Measurements from ENCODE around the gene HGD. TPM values are rescaled to one million over a fixed set of nuclear protein-coding genes. Genes with fewer than 3 reads are reported as not detected.

Gene HGD
- total and polyA plus RNA-seq, 7 donors, result 0.71 to 54.1 (median 35.7) TPM; not detected in 3

- WGBS, 2 donors, result 90 to 96% methylated on average over 1 of the region's 1 CpG
- H3K27me3 ChIP-seq, result no peaks in the 10 kb centered on the region
These were observed 1.2 kb upstream of the HGD start for GRCh38 chr3:120683213-120683612.

GRCh38 chr3:120681506-120682038 is 467 bp downstream of the HGD start:
- H3K4me3 ChIP-seq, result no peak overlapping the region
- TF ChIP-seq POLR2AphosphoS5 (IDR thresholded peaks at IDR 0.05), result no peak
- no peak for TF ChIP-seq EP300 (IDR thresholded peaks at IDR 0.05)
- no peak for TF ChIP-seq CTCF (IDR thresholded peaks at IDR 0.05)
- TF ChIP-seq POLR2A (IDR thresholded peaks at IDR 0.05), result no peak
- H3K4me1 ChIP-seq, result peaks cover 0 to 15% (median 10%) of the 10 kb centered on the region in 4 donors
- H3K27ac ChIP-seq, result no peak overlapping the region
- H3K27me3 ChIP-seq, result no peaks in the 10 kb centered on the region
- H3K9me3 ChIP-seq, result no peaks in the 10 kb centered on the region
- no peaks in the 10 kb centered on the region for H3K36me3 ChIP-seq
- intact Hi-C loops (cut with DNase I), result no loop called here
- DNase-seq, result no peak
- 83 to 94% methylated on average over 4 of the region's 4 CpGs for WGBS, 2 donors

More at GRCh38 chr3:120683213-120683612, 1.2 kb upstream of the HGD start:
- intact Hi-C loops (cut with DNase I), result no loop called here
- DNase-seq, result no peak
- TF ChIP-seq EP300 (IDR thresholded peaks at IDR 0.05) (no peak), POLR2AphosphoS5 (IDR thresholded peaks at IDR 0.05) (no peak), POLR2A (IDR thresholded peaks at IDR 0.05) (no peak), CTCF (IDR thresholded peaks at IDR 0.05) (no peak)
- Histone ChIP-seq H3K27ac (no peak overlapping the region), H3K4me1 (peaks cover 0 to 11% (median 7%) of the 10 kb centered on the region in 4 donors), H3K9me3 (no peaks in the 10 kb centered on the region), H3K36me3 (no peaks in the 10 kb centered on the region), H3K4me3 (no peak overlapping the region)

GRCh38 chr3:120681018-120681417 is 1.0 kb downstream of the HGD start:
- no peaks in the 10 kb centered on the region for H3K9me3 ChIP-seq
- TF ChIP-seq EP300 (IDR thresholded peaks at IDR 0.05), result no peak
- TF ChIP-seq CTCF (IDR thresholded peaks at IDR 0.05), result no peak
- no peak for TF ChIP-seq POLR2A (IDR thresholded peaks at IDR 0.05)
- TF ChIP-seq POLR2AphosphoS5 (IDR thresholded peaks at IDR 0.05), result no peak
- intact Hi-C loops (cut with DNase I), result no loop called here
- H3K27ac ChIP-seq, result no peak overlapping the region
- no peak overlapping the region for H3K4me3 ChIP-seq
- 95 to 96% methylated on average over 2 of the region's 2 CpGs for WGBS, 2 donors
- H3K4me1 ChIP-seq, result peaks cover 0 to 15% (median 10%) of the 10 kb centered on the region in 4 donors
- H3K36me3 ChIP-seq, result no peaks in the 10 kb centered on the region
- DNase-seq, result no peak
- no peaks in the 10 kb centered on the region for H3K27me3 ChIP-seq

- intact Hi-C loops (cut with DNase I), result no loop called here
- no peaks in the 10 kb centered on the region for H3K27me3 ChIP-seq
- no peak for TF ChIP-seq CTCF (IDR thresholded peaks at IDR 0.05)
- TF ChIP-seq POLR2AphosphoS5 (IDR thresholded peaks at IDR 0.05), result no peak
- TF ChIP-seq EP300 (IDR thresholded peaks at IDR 0.05), result no peak
- TF ChIP-seq POLR2A (IDR thresholded peaks at IDR 0.05), result no peak
- no peak overlapping the region for H3K27ac ChIP-seq
- H3K9me3 ChIP-seq, result no peaks in the 10 kb centered on the region
- H3K36me3 ChIP-seq, result no peaks in the 10 kb centered on the region
- DNase-seq, result no peak
- peaks cover 0 to 15% (median 10%) of the 10 kb centered on the region in 4 donors for H3K4me1 ChIP-seq
- no peak overlapping the region for H3K4me3 ChIP-seq
- 94% methylated on average over 3 of the region's 3 CpGs for WGBS, 2 donors
These were observed 1.7 kb downstream of the HGD start for GRCh38 chr3:120680193-120680894.
